Measurements from ENCODE around the gene VPS13C.

- TF ChIP-seq SUZ12 (IDR thresholded peaks at IDR 0.05; ENCODE audit: extremely low read depth, insufficient read depth, insufficient read length): no peak
- TF ChIP-seq YY1 (IDR thresholded peaks at IDR 0.05; ENCODE audit: insufficient read depth, insufficient read length): no peak
- TF ChIP-seq ZNF274 (IDR thresholded peaks at IDR 0.05; ENCODE audit: low read depth, low read length): no peak
Measured at GRCh38 chr15:61856295-61856694, 204.0 kb downstream of the VPS13C start.

Data from NT2/D1 (cell line).